ENCODE results near the gene NCBP3.

The NCBP3 gene

DNA sequence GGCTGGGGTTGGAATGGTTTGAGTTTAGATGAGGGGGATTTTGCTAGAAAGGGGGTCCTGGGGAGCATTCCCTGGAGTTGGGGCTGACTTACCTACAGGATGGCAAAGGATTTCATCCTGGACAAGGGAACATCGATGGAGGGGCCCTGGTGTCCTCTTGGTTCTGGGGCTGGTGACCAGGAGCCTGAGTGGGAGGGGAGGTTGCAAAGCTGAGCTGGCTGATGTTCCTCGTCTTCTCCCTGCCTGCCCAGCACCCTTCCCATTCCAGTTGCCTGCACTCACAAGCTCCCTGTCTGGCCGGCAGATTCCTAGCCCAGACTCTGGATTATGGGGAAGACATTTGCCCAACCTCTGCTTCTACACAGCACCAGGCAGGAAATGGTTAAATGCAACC lies 82.3 kb downstream of the NCBP3 start:
- no peak overlapping the region for H3K4me3 ChIP-seq (ENCODE audit: low read depth, low read length)
- no peaks in the 10 kb centered on the region for H3K36me3 ChIP-seq (ENCODE audit: control insufficient read depth in 2 of 2, insufficient read depth in 1 of 2, low read length in 2 of 2)
- ChIA-PET CTCF (interaction anchor here (4.8 kb wide), 1 partner anchor 26 kb away, joined by 22 read pairs; no protein-coding TSS in a partner anchor), POLR2A (no interaction called here)
- H3K27ac ChIP-seq (ENCODE audit: extremely low read depth, low read depth, low read length) = no peak overlapping the region
- no peaks in the 10 kb centered on the region for H3K4me1 ChIP-seq (ENCODE audit: control insufficient read depth, insufficient read depth, low read length)
- TF ChIP-seq SCRT2 (tag by site-specific recombination; IDR thresholded peaks at IDR 0.05) = no peak
- TF ChIP-seq, protein P1, sequence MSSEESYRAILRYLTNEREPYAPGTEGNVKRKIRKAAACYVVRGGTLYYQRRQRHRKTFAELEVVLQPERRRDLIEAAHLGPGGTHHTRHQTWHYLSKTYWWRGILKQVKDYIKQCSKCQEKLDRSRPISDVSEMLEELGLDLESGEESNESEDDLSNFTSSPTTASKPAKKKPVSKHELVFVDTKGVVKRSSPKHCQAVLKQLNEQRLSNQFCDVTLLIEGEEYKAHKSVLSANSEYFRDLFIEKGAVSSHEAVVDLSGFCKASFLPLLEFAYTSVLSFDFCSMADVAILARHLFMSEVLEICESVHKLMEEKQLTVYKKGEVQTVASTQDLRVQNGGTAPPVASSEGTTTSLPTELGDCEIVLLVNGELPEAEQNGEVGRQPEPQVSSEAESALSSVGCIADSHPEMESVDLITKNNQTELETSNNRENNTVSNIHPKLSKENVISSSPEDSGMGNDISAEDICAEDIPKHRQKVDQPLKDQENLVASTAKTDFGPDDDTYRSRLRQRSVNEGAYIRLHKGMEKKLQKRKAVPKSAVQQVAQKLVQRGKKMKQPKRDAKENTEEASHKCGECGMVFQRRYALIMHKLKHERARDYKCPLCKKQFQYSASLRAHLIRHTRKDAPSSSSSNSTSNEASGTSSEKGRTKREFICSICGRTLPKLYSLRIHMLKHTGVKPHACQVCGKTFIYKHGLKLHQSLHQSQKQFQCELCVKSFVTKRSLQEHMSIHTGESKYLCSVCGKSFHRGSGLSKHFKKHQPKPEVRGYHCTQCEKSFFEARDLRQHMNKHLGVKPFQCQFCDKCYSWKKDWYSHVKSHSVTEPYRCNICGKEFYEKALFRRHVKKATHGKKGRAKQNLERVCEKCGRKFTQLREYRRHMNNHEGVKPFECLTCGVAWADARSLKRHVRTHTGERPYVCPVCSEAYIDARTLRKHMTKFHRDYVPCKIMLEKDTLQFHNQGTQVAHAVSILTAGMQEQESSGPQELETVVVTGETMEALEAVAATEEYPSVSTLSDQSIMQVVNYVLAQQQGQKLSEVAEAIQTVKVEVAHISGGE (tag by site-specific recombination; conservative IDR thresholded peaks at IDR 0.05; ENCODE audit: low read depth) = no peak
- TF ChIP-seq, protein P2, sequence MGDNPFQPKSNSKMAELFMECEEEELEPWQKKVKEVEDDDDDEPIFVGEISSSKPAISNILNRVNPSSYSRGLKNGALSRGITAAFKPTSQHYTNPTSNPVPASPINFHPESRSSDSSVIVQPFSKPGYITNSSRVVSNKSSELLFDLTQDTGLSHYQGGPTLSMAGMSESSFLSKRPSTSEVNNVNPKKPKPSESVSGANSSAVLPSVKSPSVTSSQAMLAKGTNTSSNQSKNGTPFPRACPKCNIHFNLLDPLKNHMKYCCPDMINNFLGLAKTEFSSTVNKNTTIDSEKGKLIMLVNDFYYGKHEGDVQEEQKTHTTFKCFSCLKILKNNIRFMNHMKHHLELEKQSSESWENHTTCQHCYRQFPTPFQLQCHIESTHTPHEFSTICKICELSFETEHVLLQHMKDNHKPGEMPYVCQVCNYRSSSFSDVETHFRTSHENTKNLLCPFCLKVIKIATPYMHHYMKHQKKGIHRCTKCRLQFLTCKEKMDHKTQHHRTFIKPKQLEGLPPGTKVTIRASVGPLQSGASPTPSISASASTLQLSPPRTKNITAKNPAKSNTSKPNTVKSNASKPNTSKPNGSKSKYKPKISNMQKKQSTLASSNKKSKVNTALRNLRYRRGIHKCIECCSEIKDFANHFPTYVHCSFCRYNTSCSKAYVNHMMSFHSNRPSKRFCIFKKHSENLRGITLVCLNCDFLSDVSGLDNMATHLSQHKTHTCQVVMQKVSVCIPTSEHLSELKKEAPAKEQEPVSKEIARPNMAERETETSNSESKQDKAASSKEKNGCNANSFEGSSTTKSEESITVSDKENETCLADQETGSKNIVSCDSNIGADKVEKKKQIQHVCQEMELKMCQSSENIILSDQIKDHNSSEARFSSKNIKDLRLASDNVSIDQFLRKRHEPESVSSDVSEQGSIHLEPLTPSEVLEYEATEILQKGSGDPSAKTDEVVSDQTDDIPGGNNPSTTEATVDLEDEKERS (tag by site-specific recombination; IDR thresholded peaks at IDR 0.05) = no peak
- TF ChIP-seq ZNF660 (tag by site-specific recombination; IDR thresholded peaks at IDR 0.05) = no peak
- TF ChIP-seq FEZF1 (tag by site-specific recombination; IDR thresholded peaks at IDR 0.05) = no peak
- TF ChIP-seq ZNF10 (tag by site-specific recombination; IDR thresholded peaks at IDR 0.05) = no peak
- no peak for TF ChIP-seq TRIM28 (IDR thresholded peaks at IDR 0.05; ENCODE audit: borderline replicate concordance, low read length)
- no peak for TF ChIP-seq YY2 (tag by site-specific recombination; IDR thresholded peaks at IDR 0.05)
- no peak for TF ChIP-seq OVOL3 (tag by site-specific recombination; IDR thresholded peaks at IDR 0.05)
- TF ChIP-seq ZNF239 (tag by site-specific recombination; IDR thresholded peaks at IDR 0.05) = no peak
- TF ChIP-seq ZNF654 (tag by site-specific recombination; IDR thresholded peaks at IDR 0.05; ENCODE audit: low read depth) = no peak
- H3K9me3 ChIP-seq (ENCODE audit: control insufficient read depth, insufficient read depth, low read depth, low read length) = no peaks in the 10 kb centered on the region

DNA sequence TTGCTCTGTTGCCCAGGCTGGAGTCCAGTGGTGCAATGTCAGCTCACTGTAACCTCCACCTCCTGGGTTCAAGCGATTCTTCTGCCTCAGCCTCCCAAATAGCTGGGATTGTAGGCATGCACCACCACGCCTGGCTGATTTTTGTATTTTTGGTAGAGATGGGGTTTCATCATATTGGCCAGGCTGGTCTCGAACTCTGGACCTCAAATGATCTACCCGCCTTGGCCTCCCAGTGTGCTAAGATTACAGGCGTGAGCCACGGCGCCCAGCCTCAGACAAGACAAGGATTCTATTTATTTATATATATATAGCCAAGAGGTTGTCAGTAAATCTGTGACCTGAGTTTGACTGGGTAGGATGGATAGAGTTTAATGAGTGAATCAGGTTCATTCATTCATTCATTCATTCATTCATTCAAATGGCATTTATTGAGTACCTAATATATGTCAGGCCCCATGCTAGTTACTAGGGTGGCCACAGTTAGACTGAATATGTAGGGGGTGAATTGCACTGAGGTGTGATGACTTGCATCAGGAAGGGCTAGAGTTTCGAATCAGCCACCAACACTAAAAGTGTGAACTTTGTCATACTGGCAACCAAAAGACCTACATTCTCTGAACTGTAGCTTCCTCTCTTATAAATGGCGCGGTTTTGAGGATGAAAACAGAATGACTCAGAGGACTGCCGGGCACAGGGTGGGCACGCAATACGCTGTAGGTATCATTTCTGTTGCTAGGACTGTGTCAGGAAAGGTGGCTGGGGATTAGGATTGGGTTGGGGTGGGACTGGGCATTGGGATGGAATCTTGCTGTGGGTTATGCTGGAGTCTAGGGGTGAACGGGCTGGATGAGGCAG lies 82.9 kb downstream of the NCBP3 start:
- TF ChIP-seq, protein P3, sequence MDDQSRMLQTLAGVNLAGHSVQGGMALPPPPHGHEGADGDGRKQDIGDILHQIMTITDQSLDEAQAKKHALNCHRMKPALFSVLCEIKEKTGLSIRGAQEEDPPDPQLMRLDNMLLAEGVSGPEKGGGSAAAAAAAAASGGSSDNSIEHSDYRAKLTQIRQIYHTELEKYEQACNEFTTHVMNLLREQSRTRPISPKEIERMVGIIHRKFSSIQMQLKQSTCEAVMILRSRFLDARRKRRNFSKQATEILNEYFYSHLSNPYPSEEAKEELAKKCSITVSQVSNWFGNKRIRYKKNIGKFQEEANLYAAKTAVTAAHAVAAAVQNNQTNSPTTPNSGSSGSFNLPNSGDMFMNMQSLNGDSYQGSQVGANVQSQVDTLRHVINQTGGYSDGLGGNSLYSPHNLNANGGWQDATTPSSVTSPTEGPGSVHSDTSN (CRISPR knock-in tag; IDR thresholded peaks at IDR 0.05) = no peak
- TF ChIP-seq ZNF24 (tag by site-specific recombination; IDR thresholded peaks at IDR 0.05) = peak; percentile 64; the same call in 1 of the 2 replicates
- TF ChIP-seq ZNF48 (tag by site-specific recombination; IDR thresholded peaks at IDR 0.05) = no peak
- no peak for TF ChIP-seq ZNF530 (tag by site-specific recombination; IDR thresholded peaks at IDR 0.05; ENCODE audit: low read depth)
- ChIA-PET CTCF (interaction anchor here (4.8 kb wide), 1 partner anchor 26 kb away, joined by 22 read pairs; no protein-coding TSS in a partner anchor), POLR2A (no interaction called here)
- Histone ChIP-seq H3K4me3 (ENCODE audit: low read depth, low read length) (no peak overlapping the region), H3K36me3 (ENCODE audit: control insufficient read depth in 2 of 2, insufficient read depth in 1 of 2, low read length in 2 of 2) (no peaks in the 10 kb centered on the region), H3K4me1 (ENCODE audit: control insufficient read depth, insufficient read depth, low read length) (no peaks in the 10 kb centered on the region), H3K27ac (ENCODE audit: extremely low read depth, low read depth, low read length) (no peak overlapping the region), H3K9me3 (ENCODE audit: control insufficient read depth, insufficient read depth, low read depth, low read length) (no peaks in the 10 kb centered on the region)

All from HEK293 (cell line).